OCI-LY7 (cell line): ENCODE results near the gene ZNF277.

Experiments
- CTCF ChIP-seq: fragments of 200-600 bp; sonication (generic); conservative IDR thresholded peaks from 2 replicates; pipeline ENCODE4 v1.5.1; 2014; ENCODE audit warnings: mild to moderate bottlenecking, antibody characterized with exemption, low read length, moderate library complexity, mixed read lengths
- EZH2phosphoT487 ChIP-seq: fragments of 200-600 bp; sonication (generic); IDR thresholded peaks from 2 replicates; pipeline ENCODE4 v1.6.1; 2018; ENCODE audit warnings: low read depth, borderline replicate concordance, mild to moderate bottlenecking, mixed run types, antibody characterized with exemption, low read length, moderate library complexity, mixed read lengths

DNA sequence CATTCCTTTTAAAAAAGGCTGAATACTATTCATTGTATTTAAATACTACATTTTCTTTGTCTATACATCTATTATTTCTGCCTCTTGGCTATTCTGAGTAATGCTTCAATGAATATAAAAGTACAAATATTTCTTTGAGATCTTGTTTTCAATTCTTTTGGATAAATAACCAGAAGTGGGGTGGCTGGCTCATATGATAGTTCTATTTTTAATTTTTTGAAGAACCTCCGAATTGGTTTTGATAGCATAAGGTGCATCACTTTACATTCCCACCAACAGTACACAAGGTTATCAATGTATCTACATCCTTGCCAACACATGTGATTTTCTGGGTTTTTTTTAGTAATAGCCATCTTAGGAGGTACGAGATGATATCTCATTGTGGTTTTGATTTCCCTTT lies 72.5 kb downstream of the ZNF277 start:
- no peak for TF ChIP-seq CTCF
- no peak for TF ChIP-seq EZH2phosphoT487
